ENCODE measurements around the gene NTSR2. TPM values are rescaled to one million over a fixed set of nuclear protein-coding genes. Genes with fewer than 3 reads are reported as not detected.

Gene NTSR2, protein sequence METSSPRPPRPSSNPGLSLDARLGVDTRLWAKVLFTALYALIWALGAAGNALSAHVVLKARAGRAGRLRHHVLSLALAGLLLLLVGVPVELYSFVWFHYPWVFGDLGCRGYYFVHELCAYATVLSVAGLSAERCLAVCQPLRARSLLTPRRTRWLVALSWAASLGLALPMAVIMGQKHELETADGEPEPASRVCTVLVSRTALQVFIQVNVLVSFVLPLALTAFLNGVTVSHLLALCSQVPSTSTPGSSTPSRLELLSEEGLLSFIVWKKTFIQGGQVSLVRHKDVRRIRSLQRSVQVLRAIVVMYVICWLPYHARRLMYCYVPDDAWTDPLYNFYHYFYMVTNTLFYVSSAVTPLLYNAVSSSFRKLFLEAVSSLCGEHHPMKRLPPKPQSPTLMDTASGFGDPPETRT
- not detected in 2 replicates for total RNA-seq

GRCh38 chr2:11669454-11670291, at the start of gene NTSR2:
Gene NTSR2 (minus strand): TSS chr2:11670195. CDS start chr2:11670129, 66 bp downstream.

Other genes with a start within 250 kb of the NTSR2 start
- gene E2F6, start 204.0 kb downstream of the NTSR2 start, total RNA-seq = 11.6 and 21.3 TPM in 2 replicates
- 0.23 and 0.43 TPM in 2 replicates for gene GREB1, start 136.2 kb downstream of the NTSR2 start, total RNA-seq
- 38.6 and 49.6 TPM in 2 replicates for gene LPIN1, start 76.4 kb upstream of the NTSR2 start, total RNA-seq

Measured in pericardium fibroblast (primary cell).